GM23338 (cell line): ENCODE results near the gene TBC1D14. TPM values are rescaled to one million over a fixed set of nuclear protein-coding genes. Genes with fewer than 3 reads are reported as not detected.

Source experiments
- ATAC-seq: fragments of 200-7000 bp; cut with Tn5 transposase; 3 replicates; pipeline ENCODE4 v1.9.1; 2020
- DNase-seq: peaks from one replicate; pipeline ENCODE4 v3.0.0-alpha.2; 2015; ENCODE audit warnings: low spot score
- H2AFZ ChIP-seq: fragments of 200-600 bp; sonication (generic); 2 replicates; pipeline ENCODE4 v1.8.0; 2016; ENCODE audit warnings: antibody characterized with exemption, mild to moderate bottlenecking, moderate library complexity
- H3F3A ChIP-seq: fragments of 200-600 bp; sonication (generic); replicated peaks from 2 replicates; pipeline ENCODE4 v1.8.0; 2017; ENCODE audit warnings: antibody characterized with exemption, mixed run types, low read depth
- H3K27ac ChIP-seq: fragments of 200-600 bp; sonication (generic); 2 replicates; pipeline ENCODE4 v1.6.1; 2016; ENCODE audit warnings: low read depth
- H3K27me3 ChIP-seq: fragments of 200-600 bp; sonication (generic); 2 replicates; pipeline ENCODE4 v1.8.0; 2016; ENCODE audit warnings: mild to moderate bottlenecking, mixed run types, moderate library complexity; ENCODE audit not compliant: insufficient read depth
- H3K36me3 ChIP-seq: fragments of 200-600 bp; sonication (generic); 2 replicates; pipeline ENCODE4 v1.8.0; 2016; ENCODE audit warnings: mild to moderate bottlenecking; ENCODE audit not compliant: insufficient read depth
- H3K4me1 ChIP-seq: fragments of 200-600 bp; sonication (generic); 2 replicates; pipeline ENCODE4 v1.8.0; 2016; ENCODE audit warnings: mild to moderate bottlenecking, moderate library complexity; ENCODE audit not compliant: insufficient read depth
- H3K4me2 ChIP-seq: fragments of 200-600 bp; sonication (generic); 2 replicates; pipeline ENCODE4 v1.7.1; 2017; ENCODE audit warnings: mixed run types
- H3K4me3 ChIP-seq: fragments of 200-600 bp; sonication (generic); 2 replicates; pipeline ENCODE4 v1.6.1; 2016; ENCODE audit warnings: mixed run types
- H3K79me2 ChIP-seq: fragments of 200-600 bp; sonication (generic); replicated peaks from 2 replicates; pipeline ENCODE4 v1.8.0; 2017; ENCODE audit warnings: mild to moderate bottlenecking; ENCODE audit not compliant: insufficient read depth
- H3K9me2 ChIP-seq: fragments of 200-600 bp; sonication (generic); 2 replicates; pipeline ENCODE4 v1.8.0; 2017; ENCODE audit not compliant: insufficient read depth
- H4K20me1 ChIP-seq: fragments of 200-600 bp; sonication (generic); replicated peaks from 2 replicates; pipeline ENCODE4 v1.8.0; 2017; ENCODE audit warnings: mild to moderate bottlenecking; ENCODE audit not compliant: insufficient read depth
- H3K27ac Mint-ChIP-seq: 2 replicates; pipeline ENCODE4 v1.8.0; 2020; ENCODE audit warnings: inconsistent platforms, mild to moderate bottlenecking, moderate library complexity, mixed read lengths
- H3K27me3 Mint-ChIP-seq: 3 replicates; pipeline ENCODE4 v1.8.0; 2022; ENCODE audit warnings: low read depth, mild to moderate bottlenecking, moderate library complexity, mixed read lengths, inconsistent platforms; ENCODE audit not compliant: insufficient read depth, poor library complexity
- H3K36me3 Mint-ChIP-seq: 3 replicates; pipeline ENCODE4 v1.8.0; 2021; ENCODE audit warnings: low read depth, mild to moderate bottlenecking, inconsistent platforms, moderate library complexity, mixed read lengths
- H3K4me1 Mint-ChIP-seq: 3 replicates; pipeline ENCODE4 v1.8.0; 2020; ENCODE audit warnings: mild to moderate bottlenecking, inconsistent platforms, mixed read lengths
- H3K4me3 Mint-ChIP-seq: 3 replicates; pipeline ENCODE4 v1.8.0; 2021; ENCODE audit warnings: moderate library complexity, mild to moderate bottlenecking, inconsistent platforms, mixed read lengths
- H3K9me3 Mint-ChIP-seq: 3 replicates; pipeline ENCODE4 v1.8.0; 2020; ENCODE audit warnings: moderate library complexity, mild to moderate bottlenecking, inconsistent platforms, mixed read lengths
- CREB1 ChIP-seq: fragments of 250-450 bp; sonication (Bioruptor Pico); IDR thresholded peaks from 2 replicates; pipeline ENCODE4 v1.5.0; 2020; ENCODE audit warnings: low read depth, mild to moderate bottlenecking, moderate library complexity
- EZH2 ChIP-seq: fragments of 200-600 bp; sonication (generic); IDR thresholded peaks from one replicate; pipeline ENCODE4 v1.8.0; 2017; ENCODE audit warnings: antibody characterized with exemption, mild to moderate bottlenecking, low read depth; ENCODE audit not compliant: unreplicated experiment
- EZH2phosphoT487 ChIP-seq: fragments of 200-600 bp; sonication (generic); IDR thresholded peaks from one replicate; pipeline ENCODE4 v1.8.1; 2018; ENCODE audit warnings: antibody characterized with exemption; ENCODE audit not compliant: unreplicated experiment
- JUNB ChIP-seq: IDR thresholded peaks from one replicate; pipeline ENCODE4 v1.6.1; 2016; ENCODE audit warnings: antibody characterized with exemption; ENCODE audit not compliant: unreplicated experiment
- NANOG ChIP-seq: IDR thresholded peaks from 2 replicates; pipeline ENCODE4 v1.6.1; 2016; ENCODE audit warnings: antibody characterized with exemption, borderline replicate concordance
- POLR2AphosphoS5 ChIP-seq: IDR thresholded peaks from 2 replicates; pipeline ENCODE4 v1.6.1; 2016; ENCODE audit warnings: antibody characterized with exemption, low read depth
- ZNF331 ChIP-seq: fragments of 250-450 bp; sonication (Bioruptor Pico); IDR thresholded peaks from 2 replicates; pipeline ENCODE4 v1.5.0; 2020; ENCODE audit warnings: low read depth, mild to moderate bottlenecking, moderate library complexity
- polyA plus RNA-seq: library from polyadenylated mRNA; unstranded; fragments of >200 nt; fragmentation: Nextera tagmentation; extraction: Ambion mirVana; gene quantifications from 2 replicates; pipeline ENCODE4 v1.2.1, GENCODE V29; 2016
- total RNA-seq: library from RNA; depleted of rRNA; stranded (reverse); fragments of >200 nt; shearing (Covaris generic); gene quantifications from 2 replicates; pipeline ENCODE4 v1.2.3, GENCODE V29; 2014
- TF ChIP-seq, protein P1 (sequence below), 2 experiments: fragments of 200-600 bp in 1 of 2; sonication (generic) in 1 of 2; conservative IDR thresholded peaks; 2 replicates each; pipeline versions ENCODE4 v1.5.1 to v1.6.1; 2016 to 2017; ENCODE audit warnings: antibody characterized with exemption in 2 of 2, low read depth in 2 of 2, mild to moderate bottlenecking in 2 of 2, moderate library complexity in 1 of 2
- TF ChIP-seq, protein P2 (sequence below): IDR thresholded peaks from 2 replicates; pipeline ENCODE4 v1.6.1; 2016; ENCODE audit warnings: antibody characterized with exemption

The TBC1D14 gene
- total and polyA plus RNA-seq, 2 experiments from 2014 or later: 18.2 to 59.7 TPM

DNA sequence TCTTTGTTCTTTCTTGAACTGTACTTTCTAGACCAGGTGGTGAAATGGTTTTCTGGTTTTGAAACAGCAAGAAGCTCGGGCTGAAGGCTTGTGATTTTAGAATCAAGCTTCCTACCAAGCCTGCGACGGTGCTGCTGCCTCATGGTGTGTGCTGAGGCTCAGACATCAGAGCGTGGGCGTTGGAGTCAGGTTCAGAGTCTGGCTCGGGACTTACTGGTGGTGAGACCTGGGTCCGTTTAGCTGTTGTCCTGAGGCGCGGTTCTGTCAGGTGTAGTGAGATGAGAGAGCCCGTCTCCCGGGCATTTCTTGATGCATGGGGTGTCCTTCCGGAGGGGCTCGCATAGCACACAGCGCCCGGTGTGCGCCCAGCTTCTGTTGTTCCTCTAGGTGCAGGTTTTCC lies 113.9 kb downstream of the TBC1D14 start (continued):
- TF ChIP-seq, protein P1, sequence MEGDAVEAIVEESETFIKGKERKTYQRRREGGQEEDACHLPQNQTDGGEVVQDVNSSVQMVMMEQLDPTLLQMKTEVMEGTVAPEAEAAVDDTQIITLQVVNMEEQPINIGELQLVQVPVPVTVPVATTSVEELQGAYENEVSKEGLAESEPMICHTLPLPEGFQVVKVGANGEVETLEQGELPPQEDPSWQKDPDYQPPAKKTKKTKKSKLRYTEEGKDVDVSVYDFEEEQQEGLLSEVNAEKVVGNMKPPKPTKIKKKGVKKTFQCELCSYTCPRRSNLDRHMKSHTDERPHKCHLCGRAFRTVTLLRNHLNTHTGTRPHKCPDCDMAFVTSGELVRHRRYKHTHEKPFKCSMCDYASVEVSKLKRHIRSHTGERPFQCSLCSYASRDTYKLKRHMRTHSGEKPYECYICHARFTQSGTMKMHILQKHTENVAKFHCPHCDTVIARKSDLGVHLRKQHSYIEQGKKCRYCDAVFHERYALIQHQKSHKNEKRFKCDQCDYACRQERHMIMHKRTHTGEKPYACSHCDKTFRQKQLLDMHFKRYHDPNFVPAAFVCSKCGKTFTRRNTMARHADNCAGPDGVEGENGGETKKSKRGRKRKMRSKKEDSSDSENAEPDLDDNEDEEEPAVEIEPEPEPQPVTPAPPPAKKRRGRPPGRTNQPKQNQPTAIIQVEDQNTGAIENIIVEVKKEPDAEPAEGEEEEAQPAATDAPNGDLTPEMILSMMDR (conservative IDR thresholded peaks at IDR 0.05; ENCODE audit: low read depth in 2 of 2): no peak
- no peak for TF ChIP-seq ZNF331 (CRISPR knock-in tag)

DNA sequence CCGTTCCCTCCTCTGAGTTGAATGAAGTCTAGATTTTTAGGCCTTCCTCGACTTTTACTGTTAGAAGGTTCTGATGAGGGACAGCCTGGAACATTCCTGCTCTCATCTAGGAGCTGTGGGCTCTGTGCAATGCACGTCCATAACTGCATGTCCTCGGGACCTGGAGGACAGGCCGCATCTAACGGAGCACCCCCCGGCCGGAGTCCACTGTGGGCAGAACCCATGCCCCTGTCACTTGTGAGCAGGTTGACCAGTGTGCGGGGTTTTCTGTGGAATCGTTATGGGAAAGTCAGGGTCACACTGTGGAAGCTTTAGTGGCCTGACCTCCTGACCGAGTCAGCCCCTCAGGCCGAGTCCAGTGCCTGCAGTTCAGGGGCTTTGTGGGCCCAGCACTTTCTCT lies 114.3 kb downstream of the TBC1D14 start:
- Histone ChIP-seq H3K9me2 (no peaks in the 10 kb centered on the region), H4K20me1 (peaks cover 7% of the 10 kb centered on the region), H3K4me2 (no peak overlapping the region), H3K27me3 (no peaks in the 10 kb centered on the region), H3K4me3 (no peak overlapping the region), H3K27ac (no peak overlapping the region), H3F3A (no peaks in the 10 kb centered on the region), H2AFZ (no peak overlapping the region), H3K79me2 (peaks cover 6% of the 10 kb centered on the region; the same call in 1 of the 2 replicates), H3K36me3 (no peaks in the 10 kb centered on the region), H3K4me1 (no peaks in the 10 kb centered on the region; the same call in 1 of the 2 replicates)
- Mint-ChIP-seq H3K27me3 (peaks cover 8% of the 10 kb centered on the region), H3K4me1 (peaks cover 33% of the 10 kb centered on the region), H3K27ac (no peak overlapping the region), H3K9me3 (no peaks in the 10 kb centered on the region; the same call in 2 of the 3 replicates), H3K4me3 (no peak overlapping the region), H3K36me3 (peaks cover 59% of the 10 kb centered on the region)
- TF ChIP-seq CREB1 (no peak), JUNB (no peak), EZH2 (no peak), NANOG (no peak)
- TF ChIP-seq, protein P2, sequence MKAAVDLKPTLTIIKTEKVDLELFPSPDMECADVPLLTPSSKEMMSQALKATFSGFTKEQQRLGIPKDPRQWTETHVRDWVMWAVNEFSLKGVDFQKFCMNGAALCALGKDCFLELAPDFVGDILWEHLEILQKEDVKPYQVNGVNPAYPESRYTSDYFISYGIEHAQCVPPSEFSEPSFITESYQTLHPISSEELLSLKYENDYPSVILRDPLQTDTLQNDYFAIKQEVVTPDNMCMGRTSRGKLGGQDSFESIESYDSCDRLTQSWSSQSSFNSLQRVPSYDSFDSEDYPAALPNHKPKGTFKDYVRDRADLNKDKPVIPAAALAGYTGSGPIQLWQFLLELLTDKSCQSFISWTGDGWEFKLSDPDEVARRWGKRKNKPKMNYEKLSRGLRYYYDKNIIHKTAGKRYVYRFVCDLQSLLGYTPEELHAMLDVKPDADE: no peak
- TF ChIP-seq, protein P1 (conservative IDR thresholded peaks at IDR 0.05; ENCODE audit: low read depth in 2 of 2): no peak
- DNase-seq (no peak), ATAC-seq (no peak)

DNA sequence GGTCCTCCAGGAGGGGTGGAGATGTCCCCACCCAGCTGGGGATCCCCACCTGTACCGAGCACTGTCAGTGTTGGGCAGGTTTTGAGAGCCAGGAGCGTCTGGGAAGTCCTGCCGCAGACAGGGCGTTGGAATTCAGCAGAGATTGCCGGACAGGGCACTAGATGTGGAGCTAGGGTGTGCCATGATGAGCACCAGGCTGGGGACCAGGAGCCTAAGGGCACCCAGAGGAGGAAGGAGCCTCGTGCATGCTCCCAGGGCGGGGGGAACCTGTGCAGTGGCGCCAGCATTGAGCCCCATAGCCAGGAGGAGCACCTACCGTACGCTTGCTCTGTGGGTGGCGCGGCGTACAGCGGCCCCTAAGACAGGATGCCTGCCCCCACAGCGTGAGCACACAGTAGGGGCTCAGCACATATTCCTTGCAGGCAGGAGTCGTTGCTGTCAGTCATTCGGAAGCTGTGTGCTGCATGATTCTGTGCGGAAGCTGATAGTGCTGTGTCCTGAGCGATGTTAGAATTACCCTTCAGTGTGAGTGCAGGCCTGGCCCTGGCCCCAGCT lies 114.8 kb downstream of the TBC1D14 start:
- no peak overlapping the region for H3K4me3 Mint-ChIP-seq
- peaks cover 8% of the 10 kb centered on the region for H3K27me3 Mint-ChIP-seq
- H3K27ac Mint-ChIP-seq: 0 out of 2 replicates have a peak overlapping the region, but pooled peaks have one; percentile 56
- no peaks in the 10 kb centered on the region; the same call in 1 of the 2 replicates for H3K4me1 ChIP-seq
- no peaks in the 10 kb centered on the region; the same call in 1 of the 2 replicates for H3K36me3 ChIP-seq
- no peaks in the 10 kb centered on the region for H3K27me3 ChIP-seq
- DNase-seq: no peak
- H3K27ac ChIP-seq: no peak overlapping the region
- no peak for ATAC-seq
- no peaks in the 10 kb centered on the region for H3K9me2 ChIP-seq
- H3K36me3 Mint-ChIP-seq: peaks cover 58% of the 10 kb centered on the region
- peaks cover 7% of the 10 kb centered on the region for H4K20me1 ChIP-seq
- H3K79me2 ChIP-seq: peaks cover 3% of the 10 kb centered on the region; the same call in 1 of the 2 replicates
- H3K4me2 ChIP-seq: no peak overlapping the region
- no peaks in the 10 kb centered on the region; the same call in 2 of the 3 replicates for H3K9me3 Mint-ChIP-seq
- H3K4me1 Mint-ChIP-seq: peaks cover 30% of the 10 kb centered on the region
- H3F3A ChIP-seq: no peaks in the 10 kb centered on the region
- no peak overlapping the region for H2AFZ ChIP-seq
- no peak overlapping the region for H3K4me3 ChIP-seq
- TF ChIP-seq POLR2AphosphoS5 (no peak), EZH2 (no peak), EZH2phosphoT487 (no peak), CREB1 (no peak), JUNB (no peak)
- TF ChIP-seq, protein P1 (conservative IDR thresholded peaks at IDR 0.05; ENCODE audit: low read depth in 2 of 2): no peak
- TF ChIP-seq, protein P2: no peak
